ENCODE data around the gene HMX1. TPM values are rescaled to one million over a fixed set of nuclear protein-coding genes. Genes with fewer than 3 reads are reported as not detected.

HMX1 gene
- polyA plus RNA-seq, 4 donors = not detected

DNA sequence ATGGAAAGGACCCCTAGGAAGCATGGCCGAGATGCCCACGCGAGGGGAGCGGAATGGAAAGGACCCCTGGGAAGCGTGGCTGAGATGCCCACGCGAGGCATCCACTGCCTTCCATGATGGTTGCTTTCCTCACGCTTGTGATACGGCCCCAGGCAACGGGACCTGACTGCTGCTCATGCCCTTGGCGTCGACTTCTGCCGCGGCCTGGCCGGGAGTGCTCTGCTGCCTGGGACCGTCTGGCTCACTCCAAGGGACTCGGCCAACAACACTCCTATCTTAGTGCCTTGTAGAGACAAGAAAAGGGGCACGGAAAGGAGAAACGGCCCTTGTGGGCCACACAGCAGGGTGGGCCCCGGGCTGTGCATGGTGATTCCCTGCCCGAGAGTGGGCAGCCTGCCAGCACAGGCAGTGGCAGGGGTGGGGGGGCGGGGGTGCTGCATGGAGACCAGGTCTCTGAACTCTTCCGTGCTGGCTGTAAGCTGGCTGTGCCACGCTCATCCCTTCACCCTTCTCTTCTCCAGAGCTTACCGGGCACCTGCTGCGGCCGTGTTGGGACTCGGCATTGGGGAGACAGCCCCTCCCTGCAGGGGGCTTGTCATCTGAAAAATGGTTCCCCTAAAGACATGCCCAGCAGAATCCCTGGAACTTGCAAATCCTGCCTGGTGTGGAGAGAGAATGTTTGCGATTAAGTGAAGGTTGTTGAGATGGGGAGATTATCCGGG, 38.6 kb upstream of the HMX1 start:
- DNase-seq (ENCODE audit: low read depth in 4 of 4, low spot score in 2 of 4) = no peak

DNA sequence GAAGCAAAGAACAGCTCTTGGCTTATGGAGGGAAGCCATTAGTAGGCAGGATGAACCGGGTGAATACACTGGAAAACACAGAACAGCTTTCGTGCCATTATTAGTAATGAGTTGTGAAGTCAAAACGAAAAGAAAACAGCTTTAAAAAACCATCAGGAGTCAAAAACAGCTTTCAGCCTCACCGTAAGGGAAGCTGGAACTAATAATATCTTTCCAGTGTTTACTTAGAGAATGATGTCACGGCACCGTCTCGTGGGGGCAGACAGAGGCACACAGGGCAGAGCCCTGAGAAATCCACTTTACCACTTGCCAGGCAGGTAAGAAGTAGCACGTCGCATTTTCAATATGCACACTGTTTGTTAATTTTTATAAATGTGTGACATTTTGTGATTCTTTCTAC, 37.9 kb upstream of the HMX1 start:
- no peak for DNase-seq (ENCODE audit: low read depth in 4 of 4, low spot score in 2 of 4)

DNA sequence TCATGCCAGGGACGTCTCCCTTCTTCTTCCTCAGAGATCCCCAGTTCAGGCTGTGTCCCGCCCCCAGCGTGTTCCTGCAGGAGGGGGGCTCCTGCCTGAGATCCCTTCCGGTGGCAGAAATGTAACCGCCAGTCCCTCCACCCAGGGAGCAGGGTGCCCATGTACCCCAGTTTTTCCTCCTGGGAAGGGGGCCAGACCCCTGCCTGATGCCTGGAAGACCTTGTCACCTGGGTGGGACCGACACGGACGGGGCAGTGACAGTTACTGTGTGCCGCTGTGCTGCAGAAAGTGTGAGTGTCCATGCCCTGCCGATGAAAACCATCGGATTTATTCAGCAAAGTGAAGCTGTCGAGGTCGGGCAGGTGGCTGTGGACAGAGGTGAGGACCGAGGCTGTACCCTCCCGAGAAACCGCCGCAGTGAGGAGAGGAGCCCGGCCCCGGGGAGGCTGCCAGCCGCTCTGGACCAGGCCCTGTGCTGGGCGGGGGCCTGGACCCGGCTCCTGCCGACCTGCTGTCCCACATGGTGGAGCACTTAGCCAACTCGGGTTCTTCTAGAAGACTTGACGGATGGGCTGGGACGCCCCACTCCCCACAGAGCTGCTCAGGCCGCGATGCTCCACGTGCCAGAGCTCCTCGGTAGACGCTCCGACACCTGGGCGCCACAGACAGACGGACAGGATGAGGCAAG, 36.7 kb upstream of the HMX1 start:
- no peak for DNase-seq (ENCODE audit: low read depth in 4 of 4, low spot score in 2 of 4)

DNA sequence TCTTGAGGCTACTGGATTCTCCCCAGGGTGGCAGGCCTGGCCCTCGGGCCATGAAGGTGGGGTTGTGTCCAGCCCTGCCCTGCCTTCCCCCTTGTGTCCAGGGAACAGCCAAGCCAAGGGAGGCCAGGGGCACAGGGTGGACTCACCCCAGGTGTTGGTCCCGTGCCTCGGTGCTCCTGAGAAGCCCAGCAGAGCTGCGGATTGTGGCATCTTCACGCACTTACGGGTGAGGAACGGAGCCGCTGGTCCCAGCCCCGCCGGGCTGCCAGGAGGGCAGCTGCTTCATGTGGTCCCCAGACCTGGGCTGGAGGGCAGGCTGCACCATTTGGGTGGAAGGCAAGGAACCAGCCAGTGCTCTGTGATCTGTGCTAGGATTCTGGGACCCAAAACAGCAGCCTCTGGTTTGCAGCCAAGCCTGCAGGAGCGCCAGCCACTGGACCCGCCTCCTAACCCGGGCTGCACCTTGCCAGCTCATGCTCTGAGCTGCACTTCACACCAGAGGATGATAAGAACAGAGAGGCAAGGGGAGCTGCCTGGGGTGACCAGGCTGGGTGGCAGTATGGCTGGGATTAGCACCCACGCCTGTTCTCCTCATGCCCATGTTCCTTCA, 36.1 kb upstream of the HMX1 start:
- DNase-seq (ENCODE audit: low read depth in 4 of 4, low spot score in 2 of 4) = no peak

DNA sequence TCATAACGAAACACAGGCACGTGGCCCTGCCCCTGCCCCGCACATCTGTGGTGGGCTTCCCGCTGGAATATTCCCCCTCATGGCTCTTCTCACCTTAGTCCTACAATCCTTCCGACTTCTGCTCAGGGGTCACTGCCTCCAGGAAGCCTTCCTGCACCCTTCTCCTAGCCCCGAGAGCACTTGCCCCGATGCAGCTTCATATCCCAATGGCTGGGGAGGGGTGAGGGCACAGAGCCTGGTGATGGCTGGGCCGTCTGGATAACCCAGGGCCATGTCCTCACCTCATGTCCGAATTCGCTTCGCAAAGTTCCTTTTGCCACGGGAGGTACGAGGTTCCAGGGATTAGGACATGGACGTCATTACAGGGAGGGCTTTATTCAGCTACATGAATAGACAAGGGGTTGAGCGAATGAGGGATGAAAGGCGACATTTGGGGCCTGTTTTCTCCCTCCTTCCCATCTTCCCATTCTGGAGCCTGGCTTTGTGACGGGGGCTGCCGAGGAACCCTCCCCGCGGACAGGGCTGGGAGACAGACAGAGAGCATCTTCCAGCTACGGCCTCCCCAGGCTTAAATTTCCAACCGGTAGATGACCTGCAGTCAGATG, 35.5 kb upstream of the HMX1 start:
- no peak for DNase-seq (ENCODE audit: low read depth in 4 of 4, low spot score in 2 of 4)

DNA sequence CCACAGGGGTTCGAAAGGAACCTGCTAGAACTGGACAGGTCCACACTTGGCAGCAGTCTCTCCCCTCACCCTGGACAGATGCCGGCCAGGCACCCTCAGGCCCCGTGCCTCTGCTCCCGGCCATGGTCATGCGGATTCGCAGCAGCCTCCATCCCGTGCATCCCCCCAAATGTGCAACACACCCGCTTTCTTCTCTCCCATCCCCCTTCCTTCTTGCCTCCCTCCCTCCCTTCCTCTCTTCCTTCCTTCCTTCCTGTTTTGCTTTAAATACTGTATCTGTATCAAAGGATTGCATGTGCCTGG, 35.0 kb upstream of the HMX1 start:
- no peak for DNase-seq (ENCODE audit: low read depth in 4 of 4, low spot score in 2 of 4)

DNA sequence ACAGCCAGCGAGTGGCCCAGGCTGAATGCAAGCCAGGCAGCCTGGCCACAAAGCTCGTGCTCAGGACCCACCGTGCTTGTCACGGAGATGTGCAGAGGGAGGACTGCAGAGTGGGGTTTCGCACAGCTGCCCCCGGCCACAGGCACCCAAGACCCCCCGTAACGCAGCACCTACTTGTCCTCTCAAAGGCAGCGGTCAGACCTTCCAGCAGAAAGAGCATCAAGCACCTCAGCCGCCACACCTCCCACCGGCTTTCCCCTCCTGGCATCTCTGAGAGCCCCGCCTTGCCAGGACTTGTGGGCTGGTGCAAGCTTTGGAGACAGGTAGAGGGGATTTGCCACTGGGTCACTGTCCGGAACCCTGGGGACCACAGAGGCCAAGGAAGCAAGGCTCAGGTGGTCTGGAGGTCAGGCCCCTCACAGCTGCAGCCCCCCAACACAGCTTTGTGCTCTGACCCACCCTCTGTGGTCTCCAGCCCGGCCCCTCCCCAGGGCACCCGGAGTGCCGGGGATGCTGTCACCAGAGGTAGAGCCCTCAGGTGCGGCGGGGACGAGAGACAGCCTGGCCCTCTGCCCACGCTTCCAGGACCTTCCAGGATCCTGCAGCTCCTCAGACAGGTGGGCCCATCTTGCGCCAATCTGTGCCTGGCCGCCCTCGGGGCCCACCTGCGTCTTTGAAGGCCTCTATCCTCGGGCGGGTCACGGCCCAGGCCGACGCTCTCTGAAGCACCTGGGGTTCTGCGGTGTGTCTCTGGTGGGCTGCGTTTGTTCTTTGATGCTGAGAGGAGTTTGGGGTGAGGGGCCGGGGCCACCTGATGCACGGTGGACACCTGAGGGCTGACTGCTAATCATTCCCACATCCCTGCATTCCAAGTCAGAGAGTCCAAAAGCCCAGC, 34.4 kb upstream of the HMX1 start:
- no peak for DNase-seq (ENCODE audit: low read depth in 4 of 4, low spot score in 2 of 4)

DNA sequence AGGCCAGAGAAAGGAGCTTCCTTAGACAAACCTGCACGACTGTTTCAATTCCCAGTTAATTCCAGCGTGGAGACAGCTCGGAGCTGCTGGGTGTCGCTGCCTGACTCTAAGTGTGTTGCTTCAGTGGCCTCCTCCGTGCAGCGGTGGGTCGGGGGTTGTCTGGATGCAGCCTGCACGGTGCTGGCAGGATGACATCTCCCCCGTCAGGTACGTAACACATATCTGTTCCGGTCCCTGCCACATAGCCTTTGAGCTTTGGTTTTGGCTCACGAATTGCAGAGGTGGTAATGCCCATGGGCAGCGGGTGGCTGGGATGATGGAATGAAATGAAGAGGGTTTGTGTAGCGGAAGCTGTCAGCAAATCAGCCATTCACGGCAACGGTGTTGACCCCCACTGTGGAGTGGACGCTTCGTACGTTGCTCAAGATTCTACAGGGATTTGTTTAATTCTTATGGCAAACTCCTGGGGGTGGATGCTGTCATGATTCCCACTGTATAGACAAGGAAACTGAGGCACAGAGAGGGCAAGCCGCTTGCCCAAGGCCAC, 33.7 kb upstream of the HMX1 start:
- DNase-seq (ENCODE audit: low read depth in 4 of 4, low spot score in 2 of 4) = no peak

DNA sequence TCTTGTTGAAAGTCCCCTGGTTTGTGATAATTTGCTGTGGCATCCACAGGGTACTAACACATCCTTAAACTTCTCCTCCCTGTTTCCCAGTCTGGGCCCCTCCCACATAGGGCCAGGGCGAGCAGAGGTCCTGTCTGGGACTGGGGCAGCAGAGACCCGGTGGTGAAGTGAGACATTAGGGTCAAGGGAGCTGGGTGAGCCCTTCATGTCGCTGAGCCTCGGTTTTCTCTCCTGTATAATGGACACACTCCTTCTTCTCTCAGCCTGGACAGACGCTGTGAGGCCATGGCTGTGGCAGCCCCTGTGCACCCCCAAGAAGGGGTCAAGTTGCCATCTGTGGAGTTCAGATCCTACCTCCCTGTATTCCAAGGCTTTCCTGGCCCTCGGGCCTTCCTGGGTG, 33.0 kb upstream of the HMX1 start:
- DNase-seq (ENCODE audit: low read depth in 4 of 4, low spot score in 2 of 4) = no peak

DNA sequence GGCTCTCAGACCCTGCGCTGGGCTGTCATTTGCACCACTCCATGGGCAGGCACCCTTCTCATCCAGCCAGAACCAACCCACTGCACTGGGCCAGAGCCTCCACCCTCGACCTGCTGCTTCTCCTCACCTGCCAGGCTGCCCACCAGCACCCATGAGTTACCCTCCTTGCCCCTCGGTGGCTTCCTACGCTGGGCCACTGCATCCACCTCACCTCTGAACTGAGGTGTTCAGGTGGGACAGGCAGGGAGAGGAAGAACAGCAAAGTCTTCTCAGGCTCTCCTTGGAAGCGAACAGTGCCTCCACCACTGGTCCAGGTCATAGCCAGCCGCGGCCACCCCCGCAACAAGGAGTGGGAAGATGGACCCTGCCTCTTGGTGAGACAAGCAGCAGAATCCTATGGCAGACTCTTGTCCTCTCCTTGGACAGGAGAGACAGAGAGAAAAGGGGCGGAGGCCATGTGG, 32.4 kb upstream of the HMX1 start:
- no peak for DNase-seq (ENCODE audit: low read depth in 4 of 4, low spot score in 2 of 4)

DNA sequence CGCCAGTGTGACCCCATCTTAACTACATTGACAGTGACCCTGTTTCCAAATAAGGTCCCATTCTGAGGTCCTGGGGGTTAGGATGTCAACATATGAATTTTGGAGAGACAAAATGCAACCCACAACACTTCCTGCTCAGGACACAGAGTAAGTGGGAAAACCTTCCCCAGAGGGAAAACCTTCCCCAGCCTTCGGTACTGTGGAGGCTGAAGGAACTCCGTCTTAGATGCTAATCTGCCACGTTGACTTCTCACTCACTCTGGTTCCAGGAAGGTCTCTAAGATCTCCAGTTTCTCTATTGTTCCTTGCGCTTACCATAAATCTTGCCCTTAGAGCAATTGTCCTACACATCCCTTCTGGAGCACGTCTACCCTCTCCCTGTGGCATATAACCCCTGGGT, 29.7 kb upstream of the HMX1 start:
- no peak for DNase-seq (ENCODE audit: low read depth in 4 of 4, low spot score in 2 of 4)

DNA sequence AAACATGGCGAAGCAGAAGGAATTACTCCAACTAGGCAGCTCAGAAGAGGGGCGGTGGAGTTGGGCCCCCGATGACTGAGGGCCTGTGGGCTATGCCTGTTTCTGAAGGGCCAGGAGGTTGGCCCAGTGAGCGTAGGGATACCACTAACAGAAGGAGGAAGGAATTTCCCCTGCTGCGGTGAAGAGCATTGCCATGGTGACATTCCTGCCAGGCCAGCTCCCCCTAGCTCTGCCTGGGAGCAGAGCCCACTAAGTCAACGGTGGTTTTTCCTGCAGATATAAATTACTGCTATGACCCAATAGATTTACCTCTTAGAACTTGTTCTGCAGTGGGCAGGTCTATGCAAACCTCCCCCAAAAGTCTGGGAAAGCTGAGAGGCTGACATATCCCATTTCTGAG, 28.9 kb upstream of the HMX1 start:
- no peak for DNase-seq (ENCODE audit: low read depth in 4 of 4, low spot score in 2 of 4)

DNA sequence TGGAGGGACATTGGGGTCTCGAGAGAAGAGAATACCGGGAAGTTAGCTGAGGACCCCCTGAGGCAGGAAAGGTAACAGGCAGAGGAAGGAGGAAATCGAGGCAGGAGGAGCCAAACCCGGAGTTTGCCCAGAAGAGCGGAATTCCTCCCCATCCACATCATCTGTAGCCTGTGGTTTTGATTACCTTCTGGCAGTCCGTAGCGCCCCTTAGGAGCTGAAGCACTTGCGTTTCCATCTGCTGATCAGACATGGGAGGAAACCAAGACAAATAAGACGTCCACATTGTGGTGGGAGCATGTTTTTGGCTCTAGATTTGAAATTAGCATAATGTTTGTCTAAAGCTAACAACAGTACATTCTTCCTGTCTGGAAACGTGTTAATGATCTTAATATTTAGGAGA, 26.8 kb upstream of the HMX1 start:
- no peak for DNase-seq (ENCODE audit: low read depth in 4 of 4, low spot score in 2 of 4)

DNA sequence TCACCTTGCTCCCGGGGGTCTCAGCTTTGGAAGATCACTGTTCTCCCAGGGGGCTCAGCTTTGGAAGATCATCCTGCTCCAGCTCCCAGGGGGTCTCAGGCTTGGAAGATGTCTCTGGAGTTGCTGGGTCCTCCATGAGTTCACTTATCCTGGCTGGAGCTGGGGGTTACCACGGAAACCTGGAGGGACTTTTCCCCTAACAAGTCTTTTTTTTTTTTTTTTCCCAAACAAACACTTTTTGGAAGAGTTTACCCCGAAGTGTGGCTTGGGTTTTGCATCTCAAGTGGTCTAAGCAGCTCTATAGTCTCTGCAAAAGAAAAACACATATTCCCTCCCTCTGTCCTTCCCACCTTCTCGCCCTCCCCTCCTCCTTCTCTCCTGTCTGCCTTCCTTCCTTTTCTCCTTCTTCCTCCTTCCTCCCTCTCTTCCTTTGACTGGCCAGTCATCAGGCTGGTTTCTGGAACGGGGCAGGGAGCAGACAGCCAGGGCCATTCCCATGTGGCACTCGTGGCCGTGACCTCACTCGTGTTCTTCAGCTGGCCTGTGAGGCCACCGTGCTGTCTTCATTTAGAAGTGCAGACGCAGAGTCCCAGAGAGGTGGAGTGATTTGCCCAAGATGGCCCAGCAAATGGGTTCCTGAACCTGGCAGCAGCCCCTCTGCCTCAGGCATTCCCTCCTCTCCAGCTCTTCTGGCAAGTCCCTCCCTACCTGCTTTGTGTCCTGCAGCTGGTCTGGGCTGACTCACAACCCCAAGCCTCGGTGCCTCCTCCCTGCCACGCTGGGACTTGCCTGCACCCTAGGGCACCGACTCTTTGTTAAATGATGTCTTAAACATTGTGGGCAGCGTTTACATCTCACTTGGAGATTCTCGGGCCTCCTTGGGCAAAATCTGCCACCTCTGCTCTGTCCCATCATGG, 25.9 kb upstream of the HMX1 start:
- no peak for DNase-seq (ENCODE audit: low read depth in 4 of 4, low spot score in 2 of 4)

DNA sequence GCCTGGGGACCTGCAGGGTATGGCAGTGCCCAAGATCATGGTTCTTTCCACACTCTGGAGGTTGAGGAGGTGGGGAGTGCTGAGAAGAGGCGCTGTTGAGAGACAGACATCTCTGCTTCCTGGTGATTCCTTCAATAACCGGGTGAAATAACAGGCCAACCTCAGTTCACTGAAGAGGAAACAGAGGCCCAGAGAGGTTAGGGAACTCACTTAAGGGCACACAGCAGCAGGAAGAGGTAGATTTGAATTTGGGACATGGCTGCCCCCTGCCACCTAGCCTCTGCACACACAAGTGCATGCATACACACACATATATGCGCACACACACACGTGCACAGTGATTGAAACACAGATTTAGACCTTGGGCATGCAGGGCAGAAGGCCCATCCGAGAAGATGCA, 24.9 kb upstream of the HMX1 start:
- DNase-seq (ENCODE audit: low read depth in 4 of 4, low spot score in 2 of 4) = no peak

DNA sequence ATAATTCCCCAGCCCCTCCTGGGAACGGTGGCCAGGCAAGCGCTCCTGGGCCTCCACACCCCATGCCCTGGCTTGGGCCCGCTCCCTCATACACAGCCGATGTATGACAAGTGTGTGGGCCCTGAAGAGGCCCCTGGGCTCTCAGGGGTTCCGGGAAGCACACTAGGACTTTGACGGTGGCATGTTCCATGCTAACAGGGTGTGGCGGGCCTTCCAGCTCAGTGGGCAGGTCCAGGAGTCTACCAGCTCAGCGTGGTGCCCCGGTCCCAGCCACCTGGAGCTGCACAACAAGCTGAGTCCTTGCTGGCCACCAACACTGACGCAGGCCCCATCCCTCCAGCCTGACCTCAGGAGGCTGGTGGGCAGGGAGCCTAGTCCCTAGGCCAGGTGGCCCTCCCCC, 24.4 kb upstream of the HMX1 start:
- DNase-seq (ENCODE audit: low read depth in 4 of 4, low spot score in 2 of 4) = no peak

DNA sequence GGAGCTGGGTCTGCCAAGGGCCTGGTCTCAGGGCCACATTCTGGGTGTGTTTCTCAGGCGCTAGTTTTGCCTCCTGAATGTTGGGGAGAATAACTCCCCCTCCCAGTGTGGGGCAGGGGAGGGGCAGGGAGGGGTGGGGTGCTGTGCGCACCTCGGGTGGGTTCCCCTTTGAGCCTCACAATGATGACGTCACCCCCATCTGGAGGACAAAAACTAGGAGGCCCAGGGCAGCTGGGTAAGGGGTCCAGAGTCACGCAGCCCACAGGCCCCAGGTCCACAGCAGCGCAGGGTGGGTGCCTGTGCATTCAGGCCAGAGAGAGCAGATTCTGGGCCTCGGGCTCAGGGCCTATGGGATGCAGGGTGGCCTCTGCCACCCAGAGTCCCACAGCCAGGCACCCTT, 23.7 kb upstream of the HMX1 start:
- no peak for DNase-seq (ENCODE audit: low read depth in 4 of 4, low spot score in 2 of 4)

DNA sequence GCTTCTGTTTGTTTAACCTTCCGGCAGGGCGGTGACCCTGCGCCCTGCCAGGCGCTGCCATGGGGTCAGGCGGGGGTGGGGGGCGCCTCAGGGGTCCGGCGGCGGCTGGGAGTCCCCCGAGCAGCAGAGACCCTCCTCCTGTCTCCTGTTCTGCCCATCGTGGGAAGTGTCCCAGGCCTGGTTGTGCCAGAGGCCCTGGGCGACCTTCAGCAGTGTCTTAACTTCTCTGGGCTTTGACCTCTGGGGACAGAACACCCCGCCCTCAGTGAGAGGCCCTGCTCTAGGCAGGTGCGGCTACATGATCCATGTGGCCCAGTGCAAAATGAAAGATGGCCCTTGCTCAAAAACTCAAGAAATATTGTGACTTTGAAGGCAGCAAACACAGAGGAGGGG, 22.8 kb upstream of the HMX1 start:
- no peak for DNase-seq (ENCODE audit: low read depth in 4 of 4, low spot score in 2 of 4)

DNA sequence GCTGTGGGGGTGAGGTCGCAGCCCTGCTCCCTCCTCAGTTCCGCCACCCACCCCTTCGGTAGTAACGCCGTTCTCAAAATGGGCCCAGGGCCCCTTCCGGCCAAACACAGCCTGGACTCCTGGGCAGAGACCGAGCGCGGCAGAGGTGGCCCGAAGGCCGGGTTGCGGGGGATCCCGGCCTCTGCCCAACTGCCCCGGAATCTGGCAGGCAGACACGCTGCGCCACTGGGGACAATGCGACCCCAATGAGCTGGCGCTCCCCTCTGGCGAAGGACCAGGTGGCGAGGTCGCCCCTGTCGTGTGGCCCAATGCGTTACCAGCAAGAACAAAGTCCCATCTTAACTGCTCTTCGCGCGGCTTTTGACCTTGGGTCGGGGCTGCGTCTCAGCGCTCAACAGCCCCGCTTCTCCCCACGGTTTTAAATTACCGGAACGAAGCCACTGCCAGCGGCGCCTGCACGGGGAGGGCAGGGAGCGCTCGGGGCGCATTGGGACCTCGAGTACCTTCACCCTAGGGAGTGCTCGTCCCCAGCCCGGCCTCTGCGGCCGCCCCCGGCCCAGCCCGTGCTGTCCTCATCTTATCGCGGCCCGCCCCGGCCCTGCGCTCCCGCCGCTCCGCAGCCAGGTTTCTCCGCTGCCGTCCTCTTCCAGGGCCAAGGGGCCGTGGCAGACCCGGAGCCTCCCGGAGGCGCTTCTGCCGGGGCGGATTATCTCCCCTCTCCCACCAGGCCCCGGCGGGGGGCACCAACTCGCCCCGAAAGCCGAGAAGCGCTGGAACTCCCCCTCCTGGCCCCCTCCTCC, 22.2 kb upstream of the HMX1 start:
- no peak for DNase-seq (ENCODE audit: low read depth in 4 of 4, low spot score in 2 of 4)
